ENCODE results near the gene C1QTNF12. TPM values are rescaled to one million over a fixed set of nuclear protein-coding genes. Genes with fewer than 3 reads are reported as not detected.

C1QTNF12 gene
- total and polyA plus RNA-seq, 4 donors, result 1.2 to 3.0 (median 2.0) TPM

DNA sequence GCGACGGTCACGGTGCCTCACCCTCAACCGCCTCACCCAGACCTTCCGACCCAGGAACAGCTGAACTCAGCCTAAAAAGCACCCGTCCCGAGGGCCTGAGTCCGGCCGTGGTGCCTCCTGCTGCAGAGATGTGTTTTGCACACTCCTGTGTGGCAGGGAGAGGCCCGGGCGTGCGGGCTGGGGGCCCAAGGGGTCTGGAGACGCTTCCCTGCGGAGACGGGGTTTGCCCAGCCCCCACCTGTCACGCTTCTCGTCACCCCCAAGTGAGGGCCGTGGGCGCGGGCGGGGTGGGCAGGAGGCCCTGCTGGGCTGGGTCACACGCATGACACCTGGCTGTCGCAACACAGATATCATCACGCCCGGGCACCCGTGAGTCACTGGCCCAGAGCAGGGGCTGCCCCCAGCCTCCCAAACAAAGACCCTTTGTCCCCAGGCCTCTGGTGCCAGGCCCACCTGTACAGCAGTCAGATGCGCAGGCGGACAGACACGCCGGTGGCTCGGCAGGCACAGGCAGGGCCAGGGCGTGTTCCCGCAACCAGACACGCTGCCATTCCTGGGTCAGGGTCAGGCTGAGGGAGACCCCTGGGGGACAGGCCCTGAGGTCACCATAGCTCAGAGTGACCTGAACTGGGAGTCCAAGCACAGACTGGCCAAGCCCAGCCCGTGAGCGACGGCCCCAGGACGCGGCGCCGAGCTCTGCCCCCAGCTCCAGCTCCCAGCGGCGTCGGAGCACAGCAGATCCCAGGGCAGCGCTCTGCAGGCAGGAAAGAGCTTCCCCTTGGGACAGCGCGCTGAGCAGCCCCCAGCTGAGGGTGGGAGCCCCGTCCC lies 8.4 kb downstream of the C1QTNF12 start:
- TF ChIP-seq, protein P1, sequence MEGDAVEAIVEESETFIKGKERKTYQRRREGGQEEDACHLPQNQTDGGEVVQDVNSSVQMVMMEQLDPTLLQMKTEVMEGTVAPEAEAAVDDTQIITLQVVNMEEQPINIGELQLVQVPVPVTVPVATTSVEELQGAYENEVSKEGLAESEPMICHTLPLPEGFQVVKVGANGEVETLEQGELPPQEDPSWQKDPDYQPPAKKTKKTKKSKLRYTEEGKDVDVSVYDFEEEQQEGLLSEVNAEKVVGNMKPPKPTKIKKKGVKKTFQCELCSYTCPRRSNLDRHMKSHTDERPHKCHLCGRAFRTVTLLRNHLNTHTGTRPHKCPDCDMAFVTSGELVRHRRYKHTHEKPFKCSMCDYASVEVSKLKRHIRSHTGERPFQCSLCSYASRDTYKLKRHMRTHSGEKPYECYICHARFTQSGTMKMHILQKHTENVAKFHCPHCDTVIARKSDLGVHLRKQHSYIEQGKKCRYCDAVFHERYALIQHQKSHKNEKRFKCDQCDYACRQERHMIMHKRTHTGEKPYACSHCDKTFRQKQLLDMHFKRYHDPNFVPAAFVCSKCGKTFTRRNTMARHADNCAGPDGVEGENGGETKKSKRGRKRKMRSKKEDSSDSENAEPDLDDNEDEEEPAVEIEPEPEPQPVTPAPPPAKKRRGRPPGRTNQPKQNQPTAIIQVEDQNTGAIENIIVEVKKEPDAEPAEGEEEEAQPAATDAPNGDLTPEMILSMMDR (IDR thresholded peaks at IDR 0.05; ENCODE audit: control extremely low read depth, extremely low read depth), result no peak
- 45 to 61% methylated on average over 41 to 48 of the region's 48 CpGs for WGBS, 2 donors
- ATAC-seq (ENCODE audit: insufficient read depth, low FRiP score) (no peak), DNase-seq (peak in 1 of 3 donors; percentile 36)
- no peak overlapping the region for H3K4me3 ChIP-seq
- peaks cover 0 to 12% (median 0%) of the 10 kb centered on the region in 5 donors for H3K4me1 ChIP-seq (ENCODE audit: control insufficient read depth in 5 of 5, insufficient read depth in 5 of 5, low read length in 5 of 5)
- H3K9ac ChIP-seq (ENCODE audit: insufficient read depth in 1 of 2, low read length in 2 of 2), result no peak overlapping the region
- H3K9me3 ChIP-seq (ENCODE audit: control insufficient read depth in 4 of 4, insufficient read depth in 3 of 4, low read length in 3 of 4), result peaks cover 0 to 7% (median 0%) of the 10 kb centered on the region in 4 donors
- H3K36me3 ChIP-seq (ENCODE audit: control insufficient read depth in 4 of 4, insufficient read depth in 4 of 4, low read length in 4 of 4), result peaks cover 0 to 6% (median under 1%) of the 10 kb centered on the region in 4 donors
- peaks cover 0 to 27% (median 0%) of the 10 kb centered on the region in 3 donors for H3K27me3 ChIP-seq (ENCODE audit: control insufficient read depth in 3 of 3, insufficient read depth in 3 of 3, low read length in 2 of 3)
- H3K27ac ChIP-seq (ENCODE audit: low read depth in 1 of 2, low read length in 1 of 2), result no peak overlapping the region

DNA sequence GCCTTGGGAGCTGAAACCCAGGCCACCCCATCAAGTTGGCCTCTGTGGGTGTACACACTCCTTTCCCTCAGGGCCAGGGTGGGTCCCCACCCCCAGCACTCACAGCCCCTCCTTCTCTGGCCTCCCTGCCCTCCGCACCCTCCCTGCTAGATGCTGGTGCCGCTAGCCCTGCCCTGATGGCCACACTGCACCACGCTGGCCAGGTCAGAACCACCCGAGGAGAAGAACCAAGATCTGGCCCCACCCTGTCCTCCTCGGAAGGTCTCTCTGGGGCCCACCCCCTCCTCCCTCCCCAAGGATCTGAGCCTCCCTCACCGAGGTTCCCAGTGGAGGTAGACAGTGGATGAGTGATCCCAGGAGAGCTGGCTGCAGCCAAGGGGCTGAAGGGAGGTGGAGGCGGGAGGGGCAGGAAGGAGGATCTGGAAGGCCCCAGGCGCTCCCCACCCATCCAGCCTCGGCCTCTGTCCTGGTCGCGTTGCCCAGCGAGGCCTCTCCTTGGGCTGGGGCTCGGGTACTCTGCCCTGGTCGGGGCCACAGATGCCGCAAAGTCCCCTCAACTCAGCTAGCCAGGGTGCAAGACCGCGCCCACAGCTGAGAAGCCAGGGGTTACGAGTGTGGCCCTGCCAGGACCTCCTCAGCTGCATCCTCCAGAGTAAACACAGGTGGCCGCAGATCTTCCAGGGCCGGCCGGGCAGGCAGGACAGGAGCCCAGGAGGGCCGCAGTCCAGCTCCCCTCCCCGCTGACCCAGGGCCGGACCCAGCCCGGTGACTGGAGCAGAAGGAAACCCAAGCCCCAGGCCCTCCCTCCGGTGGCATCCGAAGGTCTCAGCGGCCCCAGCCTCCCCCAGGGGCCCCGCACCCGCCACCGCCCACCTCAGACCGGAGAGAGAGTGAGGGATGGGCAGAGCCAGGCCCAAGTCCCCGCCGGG lies 9.3 kb downstream of the C1QTNF12 start:
- Histone ChIP-seq H3K4me3 (no peak overlapping the region), H3K4me1 (ENCODE audit: control insufficient read depth in 5 of 5, insufficient read depth in 5 of 5, low read length in 5 of 5) (peaks cover 0 to 17% (median 0%) of the 10 kb centered on the region in 5 donors), H3K27me3 (ENCODE audit: control insufficient read depth in 3 of 3, insufficient read depth in 3 of 3, low read length in 2 of 3) (peaks cover 0 to 27% (median 0%) of the 10 kb centered on the region in 3 donors), H3K27ac (ENCODE audit: low read depth in 1 of 2, low read length in 1 of 2) (no peak overlapping the region), H3K36me3 (ENCODE audit: control insufficient read depth in 4 of 4, insufficient read depth in 4 of 4, low read length in 4 of 4) (peaks cover 0 to 6% (median under 1%) of the 10 kb centered on the region in 4 donors), H3K9ac (ENCODE audit: insufficient read depth in 1 of 2, low read length in 2 of 2) (peak overlapping the region in 1 of 2 donors; percentile 2), H3K9me3 (ENCODE audit: control insufficient read depth in 4 of 4, insufficient read depth in 3 of 4, low read length in 3 of 4) (peaks cover 0 to 8% (median 0%) of the 10 kb centered on the region in 4 donors)
- DNase-seq (no peak), ATAC-seq (ENCODE audit: insufficient read depth, low FRiP score) (no peak)
- TF ChIP-seq, protein P1 (IDR thresholded peaks at IDR 0.05; ENCODE audit: control extremely low read depth, extremely low read depth), result no peak
- 36 to 40% methylated on average over 27 to 34 of the region's 34 CpGs for WGBS, 2 donors

DNA sequence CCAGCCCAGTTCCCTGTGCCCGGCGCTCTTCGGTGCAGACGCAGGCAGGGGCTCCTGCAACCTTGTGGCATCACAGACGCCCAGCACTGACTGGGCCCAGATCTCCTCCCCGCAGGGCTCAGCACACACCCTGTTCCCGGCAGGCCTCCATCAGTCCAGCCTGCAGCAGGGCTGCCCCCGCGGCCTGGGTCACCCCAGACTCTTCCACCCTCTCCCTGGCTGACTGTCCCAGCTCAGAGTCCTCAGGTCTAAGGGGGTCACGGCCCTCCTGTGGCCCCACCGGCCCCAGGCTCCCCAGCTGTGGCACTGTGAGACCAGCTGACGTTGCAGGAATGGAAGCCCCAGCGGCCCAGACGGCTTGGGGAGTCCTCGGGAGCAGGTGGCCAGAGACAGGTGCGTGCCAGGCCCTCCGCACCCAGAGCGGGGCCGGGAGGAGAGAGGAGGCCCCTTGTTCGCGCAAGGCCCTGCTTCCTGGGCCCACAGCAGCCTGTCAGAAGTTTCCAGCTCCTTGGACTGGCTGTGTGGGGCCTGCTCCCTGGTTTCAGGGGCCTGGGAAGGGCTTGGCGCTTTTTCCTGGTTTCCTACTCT lies 10.3 kb downstream of the C1QTNF12 start:
- TF ChIP-seq, protein P1 (IDR thresholded peaks at IDR 0.05; ENCODE audit: control extremely low read depth, extremely low read depth), result no peak
- DNase-seq (no peak), ATAC-seq (ENCODE audit: insufficient read depth, low FRiP score) (no peak)
- Histone ChIP-seq H3K9me3 (ENCODE audit: control insufficient read depth in 4 of 4, insufficient read depth in 3 of 4, low read length in 3 of 4) (peaks cover 0 to 8% (median 0%) of the 10 kb centered on the region in 4 donors), H3K27ac (ENCODE audit: low read depth in 1 of 2, low read length in 1 of 2) (no peak overlapping the region), H3K4me3 (no peak overlapping the region), H3K9ac (ENCODE audit: insufficient read depth in 1 of 2, low read length in 2 of 2) (no peak overlapping the region), H3K36me3 (ENCODE audit: control insufficient read depth in 4 of 4, insufficient read depth in 4 of 4, low read length in 4 of 4) (peaks cover 0 to 6% (median under 1%) of the 10 kb centered on the region in 4 donors), H3K27me3 (ENCODE audit: control insufficient read depth in 3 of 3, insufficient read depth in 3 of 3, low read length in 2 of 3) (peaks cover 0 to 27% (median 0%) of the 10 kb centered on the region in 3 donors), H3K4me1 (ENCODE audit: control insufficient read depth in 5 of 5, insufficient read depth in 5 of 5, low read length in 5 of 5) (peaks cover 0 to 17% (median 0%) of the 10 kb centered on the region in 5 donors)
- WGBS, 2 donors, result 82 to 87% methylated on average over 22 of the region's 22 CpGs

All from lung (tissue), 12 donors.